ENCODE measurements around the gene CUTC. TPM values are rescaled to one million over a fixed set of nuclear protein-coding genes. Genes with fewer than 3 reads are reported as not detected.
A peak's percentile ranks its signal among the peaks of the same experiment; 100 is the strongest.
"Not testable (repeated sequence)": the region's sequence is repeated elsewhere in the genome, so short reads cannot be mapped to it uniquely, and the experiment has no call there.

CUTC gene
- total and polyA plus RNA-seq, 11 donors = 27.0 to 53.2 (median 38.8) TPM

DNA sequence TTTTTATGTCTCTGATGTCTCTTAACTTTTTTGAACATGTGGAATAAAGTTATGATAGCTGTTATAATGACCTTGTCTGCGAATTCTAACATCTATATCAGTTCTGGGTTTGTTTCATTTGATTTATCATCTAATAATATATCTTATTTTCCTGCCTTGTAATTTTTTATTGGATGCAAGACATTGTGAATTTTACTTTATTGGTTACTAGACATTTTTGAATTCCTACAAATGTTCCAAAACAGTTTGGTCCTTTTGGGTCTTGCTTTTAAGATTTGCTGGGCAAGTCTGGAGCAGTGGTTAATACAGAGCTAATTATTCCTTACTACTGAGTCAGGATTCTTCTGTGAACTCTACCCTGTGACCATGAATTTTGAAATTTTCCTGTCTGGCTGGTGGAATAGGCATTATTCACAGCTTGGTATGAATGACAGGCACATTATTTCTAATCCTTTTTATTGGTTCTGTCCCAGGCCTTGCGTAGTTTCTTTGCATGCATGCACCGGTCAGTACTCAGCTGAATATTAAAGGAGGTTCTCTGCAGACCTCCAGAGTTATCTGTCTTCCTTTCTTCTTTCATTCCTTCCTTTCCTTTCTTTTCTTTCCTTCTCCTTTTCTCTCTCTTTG, 9.0 kb downstream of the CUTC start:
- Histone ChIP-seq H3K27ac (no peak overlapping the region), H3K27me3 (no peaks in the 10 kb centered on the region), H3K4me1 (peaks cover 0 to 19% (median 0%) of the 10 kb centered on the region in 12 donors), H3K4me3 (no peak overlapping the region), H3K36me3 (peaks cover 0 to 100% (median 96%) of the 10 kb centered on the region in 9 donors), H3K9me3 (peaks cover 0 to 25% (median 14%) of the 10 kb centered on the region in 12 donors)
- 97 to 100% (median 98%) methylated on average over 3 of the region's 3 CpGs for WGBS, 4 donors
- TF ChIP-seq, protein P1, sequence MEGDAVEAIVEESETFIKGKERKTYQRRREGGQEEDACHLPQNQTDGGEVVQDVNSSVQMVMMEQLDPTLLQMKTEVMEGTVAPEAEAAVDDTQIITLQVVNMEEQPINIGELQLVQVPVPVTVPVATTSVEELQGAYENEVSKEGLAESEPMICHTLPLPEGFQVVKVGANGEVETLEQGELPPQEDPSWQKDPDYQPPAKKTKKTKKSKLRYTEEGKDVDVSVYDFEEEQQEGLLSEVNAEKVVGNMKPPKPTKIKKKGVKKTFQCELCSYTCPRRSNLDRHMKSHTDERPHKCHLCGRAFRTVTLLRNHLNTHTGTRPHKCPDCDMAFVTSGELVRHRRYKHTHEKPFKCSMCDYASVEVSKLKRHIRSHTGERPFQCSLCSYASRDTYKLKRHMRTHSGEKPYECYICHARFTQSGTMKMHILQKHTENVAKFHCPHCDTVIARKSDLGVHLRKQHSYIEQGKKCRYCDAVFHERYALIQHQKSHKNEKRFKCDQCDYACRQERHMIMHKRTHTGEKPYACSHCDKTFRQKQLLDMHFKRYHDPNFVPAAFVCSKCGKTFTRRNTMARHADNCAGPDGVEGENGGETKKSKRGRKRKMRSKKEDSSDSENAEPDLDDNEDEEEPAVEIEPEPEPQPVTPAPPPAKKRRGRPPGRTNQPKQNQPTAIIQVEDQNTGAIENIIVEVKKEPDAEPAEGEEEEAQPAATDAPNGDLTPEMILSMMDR (IDR thresholded peaks at IDR 0.05) = no peak
- no peak for TF ChIP-seq POLR2A (IDR thresholded peaks at IDR 0.05)
- ATAC-seq = no peak
- intact Hi-C loops (cut with DNase I) = no loop called here
- no peak for DNase-seq

- peak in 1 of 4 donors; percentile 15 for ATAC-seq
- no peak for DNase-seq
- Histone ChIP-seq H3K9me3 (peaks cover 0 to 25% (median 14%) of the 10 kb centered on the region in 12 donors), H3K4me1 (peaks cover 0 to 19% (median 0%) of the 10 kb centered on the region in 12 donors), H3K36me3 (peaks cover 0 to 100% (median 96%) of the 10 kb centered on the region in 9 donors), H3K4me3 (no peak overlapping the region), H3K27me3 (no peaks in the 10 kb centered on the region), H3K27ac (peak overlapping the region in 2 of 12 donors; percentile 13 to 18)
- TF ChIP-seq, protein P1 (IDR thresholded peaks at IDR 0.05) = no peak
- no peak for TF ChIP-seq POLR2A (IDR thresholded peaks at IDR 0.05)
- intact Hi-C loops (cut with DNase I) = no loop called here
Measured at GRCh38 chr10:99742254-99742653, 10.2 kb downstream of the CUTC start.

DNA sequence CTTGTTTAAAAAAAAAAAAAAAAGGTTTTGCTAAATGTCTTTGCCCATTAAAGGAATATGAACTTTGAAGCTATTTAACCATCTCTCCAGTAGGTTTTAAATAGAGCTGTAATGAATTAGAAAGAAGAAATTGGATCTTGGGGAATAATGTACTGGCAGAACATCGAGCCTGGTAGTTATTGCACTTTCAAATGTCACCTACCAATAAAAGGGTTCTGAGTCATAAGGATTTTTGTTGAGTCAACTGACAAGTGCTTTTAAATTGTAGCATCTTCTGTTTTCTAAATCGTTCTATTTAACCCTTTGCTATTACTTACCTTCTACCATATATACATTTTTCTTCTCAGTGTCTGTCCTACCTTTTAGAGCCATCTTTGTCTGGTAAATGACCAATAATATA, 10.7 kb downstream of the CUTC start:
- Histone ChIP-seq H3K27ac (peak overlapping the region in 3 of 12 donors; percentile 13 to 21 (median 18)), H3K36me3 (peaks cover 0 to 100% (median 96%) of the 10 kb centered on the region in 9 donors), H3K9me3 (peaks cover 0 to 25% (median 14%) of the 10 kb centered on the region in 12 donors), H3K27me3 (no peaks in the 10 kb centered on the region), H3K4me1 (peaks cover 0 to 19% (median 0%) of the 10 kb centered on the region in 12 donors), H3K4me3 (no peak overlapping the region)
- DNase-seq = no peak
- 75 to 81% (median 77%) methylated on average over 2 of the region's 2 CpGs for WGBS, 4 donors
- ATAC-seq = peak in 1 of 4 donors; percentile 67
- TF ChIP-seq, protein P1 (IDR thresholded peaks at IDR 0.05) = no peak
- TF ChIP-seq POLR2A (IDR thresholded peaks at IDR 0.05) = no peak
- intact Hi-C loops (cut with DNase I) = no loop called here

DNA sequence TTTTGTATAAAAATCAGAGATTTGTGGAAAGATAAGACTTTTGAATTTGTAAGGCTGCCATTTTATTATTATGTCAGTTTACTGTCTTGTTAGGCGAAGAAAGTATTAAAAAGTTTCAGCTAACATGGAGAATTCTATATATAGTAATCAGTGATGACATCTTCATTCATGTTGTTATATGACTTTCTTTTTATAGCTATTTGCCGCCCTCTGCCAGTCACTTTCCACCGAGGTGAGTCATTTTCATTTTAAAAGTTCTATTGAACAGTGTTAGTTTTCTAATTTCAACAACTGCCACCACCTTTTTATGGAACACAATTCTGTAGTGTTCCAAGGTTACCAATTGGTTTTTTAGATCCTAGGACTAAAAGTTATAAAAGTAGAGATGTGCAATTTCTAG, 11.8 kb downstream of the CUTC start:
- WGBS, 4 donors = 54 to 65% (median 56%) methylated on average over 3 of the region's 3 CpGs
- DNase-seq (no peak), ATAC-seq (peak in 2 of 4 donors; percentile 37 to 64)
- peak overlapping the region in 3 of 12 donors; percentile 10 to 43 (median 40) for H3K27ac ChIP-seq
- peaks cover 0 to 100% (median 98%) of the 10 kb centered on the region in 9 donors for H3K36me3 ChIP-seq
- intact Hi-C loops (cut with DNase I) = no loop called here
- peaks cover 0 to 24% (median 0%) of the 10 kb centered on the region in 12 donors for H3K4me1 ChIP-seq
- H3K27me3 ChIP-seq = no peaks in the 10 kb centered on the region
- TF ChIP-seq POLR2A (IDR thresholded peaks at IDR 0.05) = no peak
- TF ChIP-seq, protein P1 (IDR thresholded peaks at IDR 0.05) = no peak
- H3K9me3 ChIP-seq = peaks cover 0 to 25% (median 14%) of the 10 kb centered on the region in 12 donors
- no peak overlapping the region for H3K4me3 ChIP-seq

- 86 to 93% (median 92%) methylated on average over 2 of the region's 2 CpGs for WGBS, 4 donors
- intact Hi-C loops (cut with DNase I) = not testable (repeated sequence)
Measured at GRCh38 chr10:99746166-99746565, 14.1 kb downstream of the CUTC start.

More at GRCh38 chr10:99746166-99746565, 14.1 kb downstream of the CUTC start:
- not testable (repeated sequence) for H3K27me3 ChIP-seq, H3K9me3 ChIP-seq, ATAC-seq, H3K4me3 ChIP-seq, DNase-seq, H3K27ac ChIP-seq
- H3K4me1 ChIP-seq = peaks cover 0 to 24% (median under 1%) of the 10 kb centered on the region in 12 donors
- H3K36me3 ChIP-seq = peaks cover 0 to 100% (median 100%) of the 10 kb centered on the region in 9 donors
